GM12801 (cell line): Measurements from ENCODE around the gene APOF.

Experiments
- CTCF ChIP-seq: IDR thresholded peaks from one replicate; pipeline ENCODE4 v1.5.1; 2011; ENCODE audit warnings: control low read depth; ENCODE audit not compliant: insufficient read length; ENCODE audit errors: extremely low read depth

Gene APOF

GRCh38 chr12:56315249-56315621, 47.4 kb downstream of the APOF start:
- TF ChIP-seq CTCF = no peak

GRCh38 chr12:56311003-56311402, 51.7 kb downstream of the APOF start:
- TF ChIP-seq CTCF = no peak
